Peyer's patch (tissue), 4 donors: ENCODE measurements around the gene PKP3.

Source experiments
- POLR2A ChIP-seq, 2 donors: fragments of 450-650 bp; IDR thresholded peaks; one replicate each; pipeline ENCODE4 v1.5.1; 2017; ENCODE audit warnings: antibody characterized with exemption in 2 of 2, mild to moderate bottlenecking in 2 of 2, moderate library complexity in 2 of 2
- TF ChIP-seq, protein P1 (sequence below), 6 experiments: fragments of 450-650 bp in 4 of 6; fragments of 200-600 bp in 2 of 6; sonication (generic) in 1 of 6; IDR thresholded peaks; one replicate each; pipeline ENCODE4 v1.5.1; 2017 to 2019; ENCODE audit warnings: antibody characterized with exemption in 6 of 6, mild to moderate bottlenecking in 3 of 6, moderate library complexity in 1 of 6

DNA sequence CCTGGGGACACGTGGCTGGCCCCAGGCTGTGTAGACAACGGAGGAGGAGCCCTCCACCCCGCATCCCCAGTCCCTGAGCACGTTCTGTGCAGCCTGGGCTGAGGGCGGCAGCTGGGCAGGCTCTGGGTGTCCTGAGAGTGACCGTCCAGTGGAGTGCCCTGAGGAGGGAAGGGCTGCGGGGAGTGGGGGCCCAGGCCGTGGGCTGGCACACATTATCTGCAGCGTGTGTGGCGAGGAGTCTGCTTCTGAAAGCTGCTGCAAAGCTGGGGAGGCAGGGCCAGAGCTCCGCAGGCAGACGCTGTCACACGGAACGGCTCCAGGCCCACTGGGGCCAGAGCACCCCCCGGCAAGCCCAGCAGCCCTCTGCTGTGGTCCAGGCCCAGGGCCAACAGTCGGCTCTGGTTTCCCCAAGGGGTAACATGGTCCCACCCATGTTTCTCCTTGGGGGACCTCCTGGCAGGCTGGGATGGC is 48.6 kb downstream of the PKP3 start:
- TF ChIP-seq, protein P1, sequence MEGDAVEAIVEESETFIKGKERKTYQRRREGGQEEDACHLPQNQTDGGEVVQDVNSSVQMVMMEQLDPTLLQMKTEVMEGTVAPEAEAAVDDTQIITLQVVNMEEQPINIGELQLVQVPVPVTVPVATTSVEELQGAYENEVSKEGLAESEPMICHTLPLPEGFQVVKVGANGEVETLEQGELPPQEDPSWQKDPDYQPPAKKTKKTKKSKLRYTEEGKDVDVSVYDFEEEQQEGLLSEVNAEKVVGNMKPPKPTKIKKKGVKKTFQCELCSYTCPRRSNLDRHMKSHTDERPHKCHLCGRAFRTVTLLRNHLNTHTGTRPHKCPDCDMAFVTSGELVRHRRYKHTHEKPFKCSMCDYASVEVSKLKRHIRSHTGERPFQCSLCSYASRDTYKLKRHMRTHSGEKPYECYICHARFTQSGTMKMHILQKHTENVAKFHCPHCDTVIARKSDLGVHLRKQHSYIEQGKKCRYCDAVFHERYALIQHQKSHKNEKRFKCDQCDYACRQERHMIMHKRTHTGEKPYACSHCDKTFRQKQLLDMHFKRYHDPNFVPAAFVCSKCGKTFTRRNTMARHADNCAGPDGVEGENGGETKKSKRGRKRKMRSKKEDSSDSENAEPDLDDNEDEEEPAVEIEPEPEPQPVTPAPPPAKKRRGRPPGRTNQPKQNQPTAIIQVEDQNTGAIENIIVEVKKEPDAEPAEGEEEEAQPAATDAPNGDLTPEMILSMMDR (IDR thresholded peaks at IDR 0.05) = no peak
- no peak for TF ChIP-seq POLR2A (IDR thresholded peaks at IDR 0.05)
